Tibial nerve (tissue), 3 donors: Measurements from ENCODE around the gene ZDHHC7.

Experiments used
- CTCF ChIP-seq, 5 experiments: fragments of 200-600 bp in 3 of 5; fragments of 450-650 bp in 2 of 5; sonication (generic) in 3 of 5; IDR thresholded peaks; one replicate each; pipeline ENCODE4 v1.5.1; 2016 to 2019; ENCODE audit warnings: antibody characterized with exemption in 5 of 5, mild to moderate bottlenecking in 3 of 5, moderate library complexity in 2 of 5
- POLR2A ChIP-seq, 2 donors: fragments of 450-650 bp; IDR thresholded peaks; one replicate each; pipeline ENCODE4 v1.6.1; 2017; ENCODE audit warnings: antibody characterized with exemption in 2 of 2, mild to moderate bottlenecking in 2 of 2, moderate library complexity in 2 of 2

DNA sequence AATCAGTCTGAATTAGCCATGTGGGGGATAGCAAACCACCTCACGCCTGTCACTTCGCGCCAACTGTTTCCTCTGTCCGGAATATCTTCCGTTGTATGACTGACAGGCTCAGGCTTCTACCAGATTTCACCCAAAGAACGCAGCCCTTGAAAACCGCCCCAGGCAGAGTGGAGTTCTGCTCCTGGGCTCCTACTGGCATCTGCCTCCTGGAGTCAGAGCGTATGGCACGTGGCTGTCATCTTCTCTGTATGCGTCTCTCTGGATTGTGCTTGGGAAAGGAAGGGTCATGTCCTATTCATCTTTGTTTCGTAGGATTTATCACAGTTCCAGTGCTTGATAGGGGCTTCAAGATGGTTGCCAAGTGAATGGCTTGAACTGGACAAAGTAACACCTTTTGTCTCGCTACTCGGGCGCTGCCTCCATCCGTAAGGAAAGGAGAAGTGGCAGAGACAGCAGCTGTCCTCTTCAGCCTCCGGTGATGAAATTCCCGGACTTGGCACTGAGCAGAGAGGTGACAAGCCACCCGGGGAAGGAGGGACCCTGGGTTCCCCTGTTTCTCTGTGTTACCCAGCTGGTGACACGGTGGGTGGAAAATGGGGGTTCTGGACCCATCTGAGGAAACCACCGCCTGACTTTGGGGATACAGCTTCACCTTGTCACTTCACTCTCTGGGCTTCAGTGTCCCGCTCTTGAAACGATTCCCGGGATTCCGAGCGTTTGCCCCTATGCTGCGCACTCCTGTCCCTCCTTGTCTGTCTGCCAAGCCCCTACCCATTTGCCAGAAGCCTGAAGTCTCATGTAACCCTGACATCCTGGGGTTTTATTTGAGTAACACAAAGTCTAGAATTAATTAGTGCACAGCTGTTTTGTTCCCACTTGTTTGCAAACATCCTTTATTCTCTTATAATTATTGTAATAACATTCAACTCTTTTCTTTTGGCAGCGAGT, 30.2 kb upstream of the ZDHHC7 start:
- TF ChIP-seq CTCF (IDR thresholded peaks at IDR 0.05) (no peak), POLR2A (IDR thresholded peaks at IDR 0.05) (no peak)
